ENCODE measurements around the gene KIF17.

The KIF17 gene

GRCh38 chr1:20616847-20617487 is 100.8 kb downstream of the KIF17 start:
- no peak for DNase-seq

- DNase-seq, result no peak
These were observed 101.6 kb downstream of the KIF17 start for GRCh38 chr1:20615946-20616846.

GRCh38 chr1:20614131-20614579 is 103.7 kb downstream of the KIF17 start:
- no peak for DNase-seq
